ENCODE results near the gene MTFR1L.
A peak's percentile ranks its signal among the peaks of the same experiment; 100 is the strongest.

The MTFR1L gene

GRCh38 chr1:25787760-25788166 is 32.0 kb upstream of the MTFR1L start:
- no peak for FAIRE-seq
- no peak for DNase-seq (ENCODE audit: extremely low spot score, insufficient read length, low read depth)

- no peak for DNase-seq (ENCODE audit: extremely low spot score, insufficient read length, low read depth)
- no peak for FAIRE-seq
Measured at GRCh38 chr1:25790472-25790871, 29.3 kb upstream of the MTFR1L start.

- FAIRE-seq = no peak
- no peak for DNase-seq (ENCODE audit: extremely low spot score, insufficient read length, low read depth)
Measured at GRCh38 chr1:25792115-25792514, 27.6 kb upstream of the MTFR1L start.

GRCh38 chr1:25793585-25794170 is 26.1 kb upstream of the MTFR1L start:
- DNase-seq (ENCODE audit: extremely low spot score, insufficient read length, low read depth) = no peak
- FAIRE-seq = no peak

- FAIRE-seq (no peak), DNase-seq (ENCODE audit: extremely low spot score, insufficient read length, low read depth) (no peak)
Measured at GRCh38 chr1:25794325-25794724, 25.4 kb upstream of the MTFR1L start.

- FAIRE-seq (no peak), DNase-seq (ENCODE audit: extremely low spot score, insufficient read length, low read depth) (no peak)
Measured at GRCh38 chr1:25795211-25795610, 24.5 kb upstream of the MTFR1L start.

- FAIRE-seq (no peak), DNase-seq (ENCODE audit: extremely low spot score, insufficient read length, low read depth) (no peak)
Measured at GRCh38 chr1:25795946-25796810, 23.6 kb upstream of the MTFR1L start.

GRCh38 chr1:25796811-25797458 is 22.8 kb upstream of the MTFR1L start:
- peak; percentile 81 for FAIRE-seq
- DNase-seq (ENCODE audit: extremely low spot score, insufficient read length, low read depth) = no peak

GRCh38 chr1:25797939-25798338 is 21.8 kb upstream of the MTFR1L start:
- FAIRE-seq (no peak), DNase-seq (ENCODE audit: extremely low spot score, insufficient read length, low read depth) (no peak)

GRCh38 chr1:25798666-25799351 is 20.9 kb upstream of the MTFR1L start:
- DNase-seq (ENCODE audit: extremely low spot score, insufficient read length, low read depth) (no peak), FAIRE-seq (no peak)

GRCh38 chr1:25799352-25799934 is 20.3 kb upstream of the MTFR1L start:
- DNase-seq (ENCODE audit: extremely low spot score, insufficient read length, low read depth) (no peak), FAIRE-seq (no peak)

GRCh38 chr1:25799935-25800702 is 19.6 kb upstream of the MTFR1L start, which contains the start of gene SELENON:
Gene SELENON (plus strand): TSS chr1:25800193. CDS start chr1:25800231, 38 bp downstream.
- FAIRE-seq (no peak), DNase-seq (ENCODE audit: extremely low spot score, insufficient read length, low read depth) (no peak)

GRCh38 chr1:25800703-25801377 is 18.9 kb upstream of the MTFR1L start:
- no peak for FAIRE-seq
- DNase-seq (ENCODE audit: extremely low spot score, insufficient read length, low read depth) = no peak

- DNase-seq (ENCODE audit: extremely low spot score, insufficient read length, low read depth) (no peak), FAIRE-seq (peak; percentile 48)
Measured at GRCh38 chr1:25802915-25803314, 16.8 kb upstream of the MTFR1L start.

GRCh38 chr1:25803368-25803767 is 16.4 kb upstream of the MTFR1L start:
- FAIRE-seq = no peak

GRCh38 chr1:25804244-25804963 is 15.3 kb upstream of the MTFR1L start:
- DNase-seq (ENCODE audit: extremely low spot score, insufficient read length, low read depth) = no peak
- peak; percentile 52 for FAIRE-seq

More at GRCh38 chr1:25803368-25803767, 16.4 kb upstream of the MTFR1L start:
- DNase-seq (ENCODE audit: extremely low spot score, insufficient read length, low read depth) = no peak

- no peak for DNase-seq (ENCODE audit: extremely low spot score, insufficient read length, low read depth)
- FAIRE-seq = peak; percentile 31
Measured at GRCh38 chr1:25804964-25805862, 14.5 kb upstream of the MTFR1L start.
